ENCODE measurements around the gene DNAJC12. TPM values are rescaled to one million over a fixed set of nuclear protein-coding genes. Genes with fewer than 3 reads are reported as not detected.

Gene DNAJC12
- total RNA-seq, 1 experiment from 2014 or later, result 2.2 TPM

DNA sequence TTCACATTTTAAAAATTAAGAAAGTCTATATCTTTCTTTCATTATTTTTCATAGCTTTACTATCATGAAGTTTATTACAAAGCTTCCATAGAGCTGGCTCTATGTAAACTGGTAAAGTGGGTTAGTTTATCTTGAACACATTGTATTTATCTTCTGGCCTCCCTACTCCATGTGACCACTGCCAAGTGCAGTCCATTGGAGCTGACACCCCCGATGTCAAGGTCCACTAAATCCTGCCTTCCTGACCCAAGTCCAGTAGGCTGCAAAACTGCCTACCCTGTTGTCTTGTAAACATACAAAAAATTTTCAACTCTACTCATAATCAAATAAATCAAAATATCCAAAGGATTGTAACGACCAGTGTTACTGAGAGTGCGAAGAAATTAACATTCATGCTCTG is 10.2 kb downstream of the DNAJC12 start:
- Histone ChIP-seq H3K4me3 (ENCODE audit: low read depth, low read length) (no peak overlapping the region), H3K36me3 (ENCODE audit: control insufficient read depth, insufficient read depth, low read length) (no peaks in the 10 kb centered on the region), H3K27me3 (replicated peaks; ENCODE audit: control insufficient read depth, insufficient read depth, low read length) (no peaks in the 10 kb centered on the region), H3K4me1 (no peaks in the 10 kb centered on the region), H3K9me3 (0 out of 2 replicates have a peak, but pooled peaks cover 3% of the 10 kb centered on the region)
- no peak overlapping the region for H3K27ac Mint-ChIP-seq (ENCODE audit: unreplicated experiment)
- H3K4me3 Mint-ChIP-seq (ENCODE audit: unreplicated experiment), result no peak overlapping the region
- ChIA-PET POLR2A (no interaction called here), CTCF (no interaction called here)
- TF ChIP-seq, protein P1, sequence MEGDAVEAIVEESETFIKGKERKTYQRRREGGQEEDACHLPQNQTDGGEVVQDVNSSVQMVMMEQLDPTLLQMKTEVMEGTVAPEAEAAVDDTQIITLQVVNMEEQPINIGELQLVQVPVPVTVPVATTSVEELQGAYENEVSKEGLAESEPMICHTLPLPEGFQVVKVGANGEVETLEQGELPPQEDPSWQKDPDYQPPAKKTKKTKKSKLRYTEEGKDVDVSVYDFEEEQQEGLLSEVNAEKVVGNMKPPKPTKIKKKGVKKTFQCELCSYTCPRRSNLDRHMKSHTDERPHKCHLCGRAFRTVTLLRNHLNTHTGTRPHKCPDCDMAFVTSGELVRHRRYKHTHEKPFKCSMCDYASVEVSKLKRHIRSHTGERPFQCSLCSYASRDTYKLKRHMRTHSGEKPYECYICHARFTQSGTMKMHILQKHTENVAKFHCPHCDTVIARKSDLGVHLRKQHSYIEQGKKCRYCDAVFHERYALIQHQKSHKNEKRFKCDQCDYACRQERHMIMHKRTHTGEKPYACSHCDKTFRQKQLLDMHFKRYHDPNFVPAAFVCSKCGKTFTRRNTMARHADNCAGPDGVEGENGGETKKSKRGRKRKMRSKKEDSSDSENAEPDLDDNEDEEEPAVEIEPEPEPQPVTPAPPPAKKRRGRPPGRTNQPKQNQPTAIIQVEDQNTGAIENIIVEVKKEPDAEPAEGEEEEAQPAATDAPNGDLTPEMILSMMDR (IDR thresholded peaks at IDR 0.05; ENCODE audit: insufficient read depth in 1 of 2, low read depth in 1 of 2, low read length in 1 of 2, severe bottlenecking in 1 of 2, unreplicated experiment in 1 of 2), result no peak
- no peaks in the 10 kb centered on the region for H3K36me3 Mint-ChIP-seq (ENCODE audit: insufficient read depth, unreplicated experiment)
- DNase-seq, result no peak
- no peaks in the 10 kb centered on the region for H3K9me3 Mint-ChIP-seq (ENCODE audit: unreplicated experiment)
- H3K4me1 Mint-ChIP-seq (ENCODE audit: low read depth, unreplicated experiment), result peaks cover 7% of the 10 kb centered on the region
- intact Hi-C loops (cut with micrococcal nuclease; ENCODE audit: unreplicated experiment), result no loop called here
- H3K27me3 Mint-ChIP-seq (ENCODE audit: insufficient read depth, unreplicated experiment), result no peaks in the 10 kb centered on the region
- no TSS peak for BruUV-seq (replicated peaks)

DNA sequence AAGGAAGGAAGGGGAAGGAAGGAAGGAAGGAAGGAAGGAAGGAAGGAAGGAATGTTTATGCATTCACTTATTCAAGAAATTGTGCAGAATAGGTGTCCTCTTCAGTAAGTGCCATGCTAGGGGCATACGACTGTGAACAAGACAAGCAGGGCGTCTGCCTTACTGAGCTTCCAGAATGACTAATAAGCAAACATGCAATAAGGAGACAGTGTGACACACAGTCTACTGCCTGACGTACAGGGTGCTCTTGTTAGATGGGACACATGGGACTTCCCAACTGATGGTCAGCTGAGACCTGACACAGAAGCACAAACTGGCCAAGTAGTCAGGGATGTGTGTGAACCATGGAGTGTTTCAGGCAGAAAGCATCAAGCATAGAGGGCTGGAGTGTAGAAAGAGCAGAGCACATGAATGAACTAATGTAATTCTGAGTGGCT is 18.2 kb downstream of the DNAJC12 start:
- TF ChIP-seq, protein P1 (IDR thresholded peaks at IDR 0.05; ENCODE audit: insufficient read depth in 1 of 2, low read depth in 1 of 2, low read length in 1 of 2, severe bottlenecking in 1 of 2, unreplicated experiment in 1 of 2), result no peak
- Mint-ChIP-seq H3K27me3 (ENCODE audit: insufficient read depth, unreplicated experiment) (no peaks in the 10 kb centered on the region), H3K9me3 (ENCODE audit: unreplicated experiment) (no peaks in the 10 kb centered on the region), H3K27ac (ENCODE audit: unreplicated experiment) (no peak overlapping the region), H3K36me3 (ENCODE audit: insufficient read depth, unreplicated experiment) (no peaks in the 10 kb centered on the region), H3K4me3 (ENCODE audit: unreplicated experiment) (no peak overlapping the region), H3K4me1 (ENCODE audit: low read depth, unreplicated experiment) (peaks cover 6% of the 10 kb centered on the region)
- ChIA-PET CTCF (interaction anchor here (0.6 kb wide), 1 partner anchor 529 kb away, joined by 3 read pairs; no protein-coding TSS in a partner anchor), POLR2A (no interaction called here)
- no TSS peak for BruUV-seq (replicated peaks)
- DNase-seq, result peak in 1 of 2 experiments; percentile 31
- intact Hi-C loops (cut with micrococcal nuclease; ENCODE audit: unreplicated experiment), result no loop called here
- H3K27me3 ChIP-seq (replicated peaks; ENCODE audit: control insufficient read depth, insufficient read depth, low read length), result no peaks in the 10 kb centered on the region
- H3K4me1 ChIP-seq, result peaks cover 7% of the 10 kb centered on the region
- no peaks in the 10 kb centered on the region; the same call in 1 of the 2 replicates for H3K36me3 ChIP-seq (ENCODE audit: control insufficient read depth, insufficient read depth, low read length)
- H3K9me3 ChIP-seq, result 0 out of 2 replicates have a peak, but pooled peaks cover 3% of the 10 kb centered on the region
- H3K4me3 ChIP-seq (ENCODE audit: low read depth, low read length), result no peak overlapping the region

DNA sequence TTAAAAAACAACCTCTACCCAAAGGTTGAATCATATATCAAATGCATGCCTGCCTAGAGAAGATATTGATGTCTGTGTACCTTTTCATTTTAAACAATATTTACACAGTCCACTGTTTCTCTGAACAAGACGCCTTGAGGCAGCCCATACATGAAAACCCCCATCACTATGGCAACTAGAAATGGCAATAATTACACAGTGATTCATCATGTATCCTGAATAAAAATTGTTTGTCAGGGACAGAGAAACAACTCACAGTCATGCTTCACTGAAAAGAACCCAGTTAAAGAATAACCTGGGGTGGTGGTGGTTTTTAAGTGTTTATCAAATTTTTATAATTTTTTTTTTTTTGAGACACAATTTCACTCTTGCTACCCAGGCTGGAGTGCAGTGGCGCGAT is 19.7 kb downstream of the DNAJC12 start:
- POLR2A ChIA-PET, result no interaction called here
- CTCF ChIA-PET, result no interaction called here
- peaks cover 6% of the 10 kb centered on the region for H3K4me1 Mint-ChIP-seq (ENCODE audit: low read depth, unreplicated experiment)
- peaks cover 7% of the 10 kb centered on the region for H3K4me1 ChIP-seq
- no peak overlapping the region for H3K4me3 ChIP-seq (ENCODE audit: low read depth, low read length)
- peak in 1 of 2 experiments; percentile 67 for DNase-seq
- H3K9me3 Mint-ChIP-seq (ENCODE audit: unreplicated experiment), result no peaks in the 10 kb centered on the region
- no peaks in the 10 kb centered on the region for H3K27me3 Mint-ChIP-seq (ENCODE audit: insufficient read depth, unreplicated experiment)
- H3K9me3 ChIP-seq, result 0 out of 2 replicates have a peak, but pooled peaks cover 2% of the 10 kb centered on the region
- H3K4me3 Mint-ChIP-seq (ENCODE audit: unreplicated experiment), result no peak overlapping the region
- H3K36me3 ChIP-seq (ENCODE audit: control insufficient read depth, insufficient read depth, low read length), result no peaks in the 10 kb centered on the region; the same call in 1 of the 2 replicates
- no peak overlapping the region for H3K27ac Mint-ChIP-seq (ENCODE audit: unreplicated experiment)
- no peaks in the 10 kb centered on the region for H3K27me3 ChIP-seq (replicated peaks; ENCODE audit: control insufficient read depth, insufficient read depth, low read length)
- no peaks in the 10 kb centered on the region for H3K36me3 Mint-ChIP-seq (ENCODE audit: insufficient read depth, unreplicated experiment)
- BruUV-seq (replicated peaks), result no TSS peak
- TF ChIP-seq, protein P1 (IDR thresholded peaks at IDR 0.05; ENCODE audit: insufficient read depth in 1 of 2, low read depth in 1 of 2, low read length in 1 of 2, severe bottlenecking in 1 of 2, unreplicated experiment in 1 of 2), result no peak
- intact Hi-C loops (cut with micrococcal nuclease; ENCODE audit: unreplicated experiment), result loop anchor here (1.0 kb wide), 1 partner anchor 15 kb away; no protein-coding TSS in a partner anchor
